ENCODE results near the gene CASP8AP2. TPM values are rescaled to one million over a fixed set of nuclear protein-coding genes. Genes with fewer than 3 reads are reported as not detected.
"Not testable (repeated sequence)": the region's sequence is repeated elsewhere in the genome, so short reads cannot be mapped to it uniquely, and the experiment has no call there.

CASP8AP2 gene
- total RNA-seq, 1 donor from 2014 or later = 13.2 TPM

DNA sequence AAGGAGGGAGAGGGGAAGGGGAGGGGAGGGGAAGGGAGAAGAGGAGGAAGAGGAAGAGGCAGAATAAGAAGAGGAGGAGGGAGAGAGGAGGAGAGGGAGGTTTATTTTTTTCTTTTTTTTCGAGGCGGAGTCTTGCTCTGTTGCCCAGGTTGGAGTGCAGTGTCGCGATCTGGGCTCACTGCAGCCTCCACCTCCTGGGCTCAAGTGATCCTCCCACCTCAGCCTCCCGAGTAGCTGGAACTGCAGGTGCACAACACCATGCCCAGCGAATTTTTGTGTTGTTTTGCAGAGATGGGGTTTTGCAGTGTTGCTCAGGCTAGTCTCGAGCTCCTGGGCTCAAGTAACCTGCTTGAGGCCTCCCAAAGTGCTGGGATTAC is 58.4 kb downstream of the CASP8AP2 start:
- Histone ChIP-seq H3K36me3 (no peaks in the 10 kb centered on the region), H3K4me1 (peaks cover 3% of the 10 kb centered on the region), H3K27ac (replicated peaks) (no peak overlapping the region), H3K4me3 (no peak overlapping the region), H3K27me3 (ENCODE audit: low read depth) (peaks cover 65% of the 10 kb centered on the region), H3K9me3 (replicated peaks) (no peaks in the 10 kb centered on the region)
- no peak for DNase-seq
- intact Hi-C loops (cut with micrococcal nuclease) = no loop called here
- TF ChIP-seq, protein P1, sequence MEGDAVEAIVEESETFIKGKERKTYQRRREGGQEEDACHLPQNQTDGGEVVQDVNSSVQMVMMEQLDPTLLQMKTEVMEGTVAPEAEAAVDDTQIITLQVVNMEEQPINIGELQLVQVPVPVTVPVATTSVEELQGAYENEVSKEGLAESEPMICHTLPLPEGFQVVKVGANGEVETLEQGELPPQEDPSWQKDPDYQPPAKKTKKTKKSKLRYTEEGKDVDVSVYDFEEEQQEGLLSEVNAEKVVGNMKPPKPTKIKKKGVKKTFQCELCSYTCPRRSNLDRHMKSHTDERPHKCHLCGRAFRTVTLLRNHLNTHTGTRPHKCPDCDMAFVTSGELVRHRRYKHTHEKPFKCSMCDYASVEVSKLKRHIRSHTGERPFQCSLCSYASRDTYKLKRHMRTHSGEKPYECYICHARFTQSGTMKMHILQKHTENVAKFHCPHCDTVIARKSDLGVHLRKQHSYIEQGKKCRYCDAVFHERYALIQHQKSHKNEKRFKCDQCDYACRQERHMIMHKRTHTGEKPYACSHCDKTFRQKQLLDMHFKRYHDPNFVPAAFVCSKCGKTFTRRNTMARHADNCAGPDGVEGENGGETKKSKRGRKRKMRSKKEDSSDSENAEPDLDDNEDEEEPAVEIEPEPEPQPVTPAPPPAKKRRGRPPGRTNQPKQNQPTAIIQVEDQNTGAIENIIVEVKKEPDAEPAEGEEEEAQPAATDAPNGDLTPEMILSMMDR (IDR thresholded peaks at IDR 0.05; ENCODE audit: borderline replicate concordance) = no peak

DNA sequence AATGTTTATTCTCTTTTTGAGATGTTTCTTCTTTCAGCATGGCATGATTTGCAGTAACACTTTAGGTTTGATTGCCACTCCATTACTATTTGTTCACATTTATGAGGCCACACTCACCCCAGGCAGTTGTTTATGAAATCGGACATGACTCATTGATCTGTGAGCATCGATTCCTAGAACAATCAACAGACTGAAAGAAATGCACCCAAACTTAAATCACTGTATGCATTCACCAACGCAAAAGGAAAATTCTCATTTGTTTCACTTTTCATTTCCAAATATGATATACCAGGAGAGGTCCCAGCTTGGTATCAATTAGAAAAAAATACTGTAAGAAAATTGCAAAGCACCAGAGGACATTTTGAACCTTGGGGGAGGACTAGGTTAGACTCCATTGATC is 59.2 kb downstream of the CASP8AP2 start:
- H3K36me3 ChIP-seq = no peaks in the 10 kb centered on the region
- no peaks in the 10 kb centered on the region for H3K9me3 ChIP-seq (replicated peaks)
- no peak for DNase-seq
- no peak overlapping the region for H3K4me3 ChIP-seq
- intact Hi-C loops (cut with micrococcal nuclease) = no loop called here
- peaks cover 3% of the 10 kb centered on the region for H3K4me1 ChIP-seq
- H3K27me3 ChIP-seq (ENCODE audit: low read depth) = peaks cover 72% of the 10 kb centered on the region
- TF ChIP-seq, protein P1 (IDR thresholded peaks at IDR 0.05; ENCODE audit: borderline replicate concordance) = no peak
- H3K27ac ChIP-seq (replicated peaks) = no peak overlapping the region

DNA sequence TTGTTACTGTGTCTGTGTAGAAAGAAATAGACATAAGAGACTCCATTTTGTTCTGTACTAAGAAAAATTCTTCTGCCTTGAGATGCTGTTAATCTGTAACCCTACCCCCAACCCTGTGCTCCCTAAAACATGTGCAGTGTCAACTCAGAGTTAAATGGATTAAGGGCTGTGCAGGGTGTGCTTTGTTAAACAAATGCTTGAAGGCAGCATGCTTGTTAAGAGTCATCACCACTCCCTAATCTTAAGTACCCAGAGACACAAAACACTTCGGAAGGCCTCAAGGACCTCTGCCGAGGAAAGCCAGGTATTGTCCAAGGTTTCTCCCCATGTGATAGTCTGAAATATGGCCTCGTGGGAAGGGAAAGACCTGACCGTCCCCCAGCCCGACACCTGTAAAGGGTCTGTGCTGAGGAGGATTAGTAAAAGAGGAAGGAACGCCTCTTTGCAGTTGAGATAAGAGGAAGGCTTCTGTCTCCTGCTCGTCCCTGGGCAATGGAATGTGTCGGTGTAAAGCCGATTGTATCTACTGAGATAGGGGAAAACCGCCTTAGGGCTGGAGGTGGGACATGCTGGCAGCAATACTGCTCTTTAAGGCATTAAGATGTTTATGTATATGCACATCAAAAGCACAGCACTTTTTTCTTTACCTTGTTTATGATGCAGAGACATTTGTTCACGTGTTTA is 61.3 kb downstream of the CASP8AP2 start:
- intact Hi-C loops (cut with micrococcal nuclease); DNase-seq; H3K36me3 ChIP-seq; H3K9me3 ChIP-seq (replicated peaks); H3K27ac ChIP-seq (replicated peaks); H3K4me1 ChIP-seq; H3K4me3 ChIP-seq: not testable (repeated sequence)
- H3K27me3 ChIP-seq (ENCODE audit: low read depth) = peaks cover 84% of the 10 kb centered on the region

DNA sequence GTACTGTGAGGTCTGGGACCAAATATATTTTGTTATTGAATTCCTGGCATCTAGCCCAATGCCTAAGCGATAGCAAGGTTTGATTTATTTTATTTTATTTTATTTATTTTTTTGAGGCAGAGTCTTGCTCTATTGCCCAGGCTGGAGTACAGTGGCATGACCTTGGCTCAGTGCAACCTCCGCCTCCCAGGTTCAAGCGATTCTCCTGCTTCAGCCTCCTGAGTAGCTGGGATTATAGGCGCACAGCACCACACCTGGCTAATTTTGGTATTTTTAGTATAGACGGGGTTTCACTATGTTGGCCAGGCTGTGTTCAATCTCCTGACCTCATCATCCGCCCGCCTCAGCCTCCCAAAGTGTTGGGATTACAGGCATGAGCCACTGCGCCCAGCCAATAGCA is 62.9 kb downstream of the CASP8AP2 start:
- H3K9me3 ChIP-seq (replicated peaks); intact Hi-C loops (cut with micrococcal nuclease); H3K36me3 ChIP-seq; DNase-seq; H3K4me3 ChIP-seq; H3K27ac ChIP-seq (replicated peaks); H3K4me1 ChIP-seq: not testable (repeated sequence)
- peaks cover 75% of the 10 kb centered on the region for H3K27me3 ChIP-seq (ENCODE audit: low read depth)

DNA sequence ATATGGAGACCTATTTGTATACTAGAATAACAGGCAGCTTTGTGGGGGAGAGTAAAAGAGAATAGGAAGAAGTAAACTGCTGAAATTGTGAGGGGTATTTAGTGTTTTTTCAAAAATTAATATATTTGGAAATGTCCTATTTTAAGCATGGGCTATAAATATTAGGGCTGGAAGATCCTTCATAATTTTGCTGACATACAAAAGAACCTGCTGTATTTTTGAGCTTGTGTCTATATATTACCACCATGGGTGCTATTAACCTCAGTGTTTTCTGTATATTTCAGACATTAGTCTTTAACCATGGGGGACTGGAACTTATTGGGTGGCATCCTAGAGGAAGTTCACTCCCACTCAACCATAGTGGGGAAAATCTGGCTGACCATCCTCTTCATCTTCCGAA is 64.5 kb downstream of the CASP8AP2 start, which contains the start of gene GJA10:
Gene GJA10 (plus strand): TSS at position 301 of the 400 bp plus-strand sequence. CDS start 0 bp downstream, at position 301.
- H3K4me3 ChIP-seq = no peak within 1 kb of the TSS
- no peaks in the 10 kb centered on the region for H3K9me3 ChIP-seq (replicated peaks)
- DNase-seq = no peak
- peaks cover 59% of the 10 kb centered on the region for H3K27me3 ChIP-seq (ENCODE audit: low read depth)
- TF ChIP-seq, protein P1 (IDR thresholded peaks at IDR 0.05; ENCODE audit: borderline replicate concordance) = no peak
- no peaks in the 10 kb centered on the region for H3K4me1 ChIP-seq
- intact Hi-C loops (cut with micrococcal nuclease) = no loop called here
- H3K36me3 ChIP-seq = no peaks in the 10 kb centered on the region
- H3K27ac ChIP-seq (replicated peaks) = no peak within 1 kb of the TSS

DNA sequence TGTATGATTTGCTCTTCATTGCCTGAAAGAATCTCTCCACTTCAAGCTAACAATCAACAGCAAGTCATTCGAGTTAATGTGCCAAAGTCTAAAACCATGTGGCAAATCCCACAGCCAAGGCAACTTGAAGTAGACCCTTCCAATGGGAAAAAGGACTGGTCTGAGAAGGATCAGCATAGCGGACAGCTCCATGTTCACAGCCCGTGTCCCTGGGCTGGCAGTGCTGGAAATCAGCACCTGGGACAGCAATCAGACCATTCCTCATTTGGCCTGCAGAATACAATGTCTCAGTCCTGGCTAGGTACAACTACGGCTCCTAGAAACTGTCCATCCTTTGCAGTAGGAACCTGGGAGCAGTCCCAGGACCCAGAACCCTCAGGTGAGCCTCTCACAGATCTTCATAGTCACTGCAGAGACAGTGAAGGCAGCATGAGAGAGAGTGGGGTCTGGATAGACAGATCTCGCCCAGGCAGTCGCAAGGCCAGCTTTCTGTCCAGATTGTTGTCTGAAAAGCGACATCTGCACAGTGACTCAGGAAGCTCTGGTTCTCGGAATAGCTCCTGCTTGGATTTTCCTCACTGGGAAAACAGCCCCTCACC is 65.7 kb downstream of the CASP8AP2 start:
- no peak overlapping the region for H3K4me3 ChIP-seq
- intact Hi-C loops (cut with micrococcal nuclease) = no loop called here
- no peaks in the 10 kb centered on the region for H3K4me1 ChIP-seq
- peaks cover 47% of the 10 kb centered on the region for H3K27me3 ChIP-seq (ENCODE audit: low read depth)
- DNase-seq = no peak
- TF ChIP-seq, protein P1 (IDR thresholded peaks at IDR 0.05; ENCODE audit: borderline replicate concordance) = no peak
- H3K9me3 ChIP-seq (replicated peaks) = no peaks in the 10 kb centered on the region
- H3K36me3 ChIP-seq = no peaks in the 10 kb centered on the region
- no peak overlapping the region for H3K27ac ChIP-seq (replicated peaks)

DNA sequence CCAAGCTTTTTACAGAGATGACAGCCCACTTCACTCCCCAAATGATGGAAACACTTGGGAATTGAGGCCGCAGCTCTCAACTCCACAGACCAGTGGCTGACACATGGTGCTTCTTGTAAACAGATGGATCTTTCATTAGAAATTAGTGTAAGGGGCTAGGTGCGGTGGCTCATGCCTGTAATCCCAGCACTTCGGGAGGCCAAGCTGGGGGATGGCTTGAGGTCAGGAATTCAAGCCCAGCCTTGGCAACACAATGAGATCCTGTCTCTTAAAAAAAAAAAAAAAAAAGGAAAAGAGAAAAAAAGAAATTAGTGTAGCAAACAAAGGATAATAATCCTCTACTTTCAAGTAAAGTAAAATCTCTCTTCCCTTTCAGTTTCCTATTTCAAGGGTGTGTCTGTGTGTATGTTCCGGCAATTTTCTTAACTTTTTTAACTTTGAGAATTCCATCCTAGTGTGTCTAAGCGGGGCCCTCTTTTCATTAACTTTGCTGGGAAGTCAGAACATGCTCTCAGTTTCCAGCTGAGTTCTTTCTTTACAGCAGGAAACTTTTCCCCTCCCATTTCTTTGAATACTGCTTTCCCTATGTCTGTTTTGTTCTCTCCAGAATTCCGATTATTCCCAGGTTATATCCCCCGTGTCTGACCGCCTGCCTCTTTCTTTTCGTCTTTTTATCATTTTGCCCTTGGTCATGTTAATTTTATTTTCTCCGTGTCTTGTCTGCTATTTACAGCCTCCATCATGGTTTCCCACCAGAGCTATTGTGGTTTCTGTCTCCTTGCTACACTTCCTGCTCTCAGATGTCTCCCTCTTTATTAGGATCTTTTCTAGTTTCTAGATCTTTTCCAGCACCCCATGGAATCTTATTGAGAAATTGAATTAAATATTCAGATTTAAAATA is 80.6 kb downstream of the CASP8AP2 start:
- H3K4me1 ChIP-seq; H3K4me3 ChIP-seq; H3K27me3 ChIP-seq (ENCODE audit: low read depth); intact Hi-C loops (cut with micrococcal nuclease); DNase-seq; H3K36me3 ChIP-seq: not testable (repeated sequence)
- H3K27ac ChIP-seq (replicated peaks) = peak overlapping the region; percentile 16
- H3K9me3 ChIP-seq (replicated peaks) = peaks cover 16% of the 10 kb centered on the region
